ENCODE results near the gene GADL1.

Gene GADL1

GRCh38 chr3:30775040-30775439 lies 119.4 kb downstream of the GADL1 start:
- Histone ChIP-seq H3K27me3 (ENCODE audit: insufficient read depth, poor library complexity, severe bottlenecking) (peaks cover 2% of the 10 kb centered on the region), H3K27ac (replicated peaks) (no peak overlapping the region), H3K4me3 (replicated peaks; ENCODE audit: insufficient read depth, low read length) (no peak overlapping the region)
- no peak for TF ChIP-seq REST (IDR thresholded peaks at IDR 0.05; ENCODE audit: insufficient replicate concordance, low read depth)
- no peak for TF ChIP-seq POLR2AphosphoS5 (IDR thresholded peaks at IDR 0.05; ENCODE audit: low read depth)
- TF ChIP-seq CTCF (IDR thresholded peaks at IDR 0.05; ENCODE audit: insufficient read depth, low read length), result no peak
- no peak for TF ChIP-seq GABPA (IDR thresholded peaks at IDR 0.05; ENCODE audit: low read depth)
- TF ChIP-seq SPI1 (IDR thresholded peaks at IDR 0.05; ENCODE audit: borderline replicate concordance, low read depth), result no peak
- no peak for DNase-seq (ENCODE audit: low read depth in 1 of 2, low spot score in 1 of 2)

GRCh38 chr3:30774062-30774461 lies 120.4 kb downstream of the GADL1 start:
- DNase-seq (ENCODE audit: low read depth in 1 of 2, low spot score in 1 of 2), result no peak
- Histone ChIP-seq H3K4me3 (replicated peaks; ENCODE audit: insufficient read depth, low read length) (no peak overlapping the region), H3K27ac (replicated peaks) (no peak overlapping the region), H3K27me3 (ENCODE audit: insufficient read depth, poor library complexity, severe bottlenecking) (peaks cover 2% of the 10 kb centered on the region)
- TF ChIP-seq GABPA (IDR thresholded peaks at IDR 0.05; ENCODE audit: low read depth), result no peak
- TF ChIP-seq SPI1 (IDR thresholded peaks at IDR 0.05; ENCODE audit: borderline replicate concordance, low read depth), result no peak
- no peak for TF ChIP-seq CTCF (IDR thresholded peaks at IDR 0.05; ENCODE audit: insufficient read depth, low read length)
- no peak for TF ChIP-seq POLR2AphosphoS5 (IDR thresholded peaks at IDR 0.05; ENCODE audit: low read depth)
- no peak for TF ChIP-seq REST (IDR thresholded peaks at IDR 0.05; ENCODE audit: insufficient replicate concordance, low read depth)

- Histone ChIP-seq H3K27me3 (ENCODE audit: insufficient read depth, poor library complexity, severe bottlenecking) (peaks cover 2% of the 10 kb centered on the region), H3K4me3 (replicated peaks; ENCODE audit: insufficient read depth, low read length) (no peak overlapping the region), H3K27ac (replicated peaks) (no peak overlapping the region)
- TF ChIP-seq SPI1 (IDR thresholded peaks at IDR 0.05; ENCODE audit: borderline replicate concordance, low read depth) (no peak), POLR2AphosphoS5 (IDR thresholded peaks at IDR 0.05; ENCODE audit: low read depth) (no peak), GABPA (IDR thresholded peaks at IDR 0.05; ENCODE audit: low read depth) (no peak), CTCF (IDR thresholded peaks at IDR 0.05; ENCODE audit: insufficient read depth, low read length) (no peak), REST (IDR thresholded peaks at IDR 0.05; ENCODE audit: insufficient replicate concordance, low read depth) (no peak)
- DNase-seq (ENCODE audit: low read depth in 1 of 2, low spot score in 1 of 2), result no peak
Measured at GRCh38 chr3:30770387-30770786, 124.1 kb downstream of the GADL1 start.

Data from HL-60 (cell line).